ENCODE measurements around the gene WDPCP. TPM values are rescaled to one million over a fixed set of nuclear protein-coding genes. Genes with fewer than 3 reads are reported as not detected.
"Not testable (repeated sequence)": the region's sequence is repeated elsewhere in the genome, so short reads cannot be mapped to it uniquely, and the experiment has no call there.

WDPCP gene, protein sequence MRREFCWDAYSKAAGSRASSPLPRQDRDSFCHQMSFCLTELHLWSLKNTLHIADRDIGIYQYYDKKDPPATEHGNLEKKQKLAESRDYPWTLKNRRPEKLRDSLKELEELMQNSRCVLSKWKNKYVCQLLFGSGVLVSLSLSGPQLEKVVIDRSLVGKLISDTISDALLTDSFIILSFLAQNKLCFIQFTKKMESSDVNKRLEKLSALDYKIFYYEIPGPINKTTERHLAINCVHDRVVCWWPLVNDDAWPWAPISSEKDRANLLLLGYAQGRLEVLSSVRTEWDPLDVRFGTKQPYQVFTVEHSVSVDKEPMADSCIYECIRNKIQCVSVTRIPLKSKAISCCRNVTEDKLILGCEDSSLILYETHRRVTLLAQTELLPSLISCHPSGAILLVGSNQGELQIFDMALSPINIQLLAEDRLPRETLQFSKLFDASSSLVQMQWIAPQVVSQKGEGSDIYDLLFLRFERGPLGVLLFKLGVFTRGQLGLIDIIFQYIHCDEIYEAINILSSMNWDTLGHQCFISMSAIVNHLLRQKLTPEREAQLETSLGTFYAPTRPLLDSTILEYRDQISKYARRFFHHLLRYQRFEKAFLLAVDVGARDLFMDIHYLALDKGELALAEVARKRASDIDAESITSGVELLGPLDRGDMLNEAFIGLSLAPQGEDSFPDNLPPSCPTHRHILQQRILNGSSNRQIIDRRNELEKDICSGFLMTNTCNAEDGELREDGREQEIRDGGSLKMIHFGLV
- total RNA-seq = 10 to 100 TPM; 11.9 to 17.3 (median 15.3) TPM
- polyA plus RNA-seq = 3.8 TPM
- long read RNA-seq, donor 1, transcript WDPCP-201 (18 exons, 3,392 nt) = major isoform, 8 of 25 reads
- long read RNA-seq, donor 1, partial matches to known transcripts = 1 of 25 reads
- long read RNA-seq, donor 1, other reads (novel, unspliced or antisense) = 15 of 25 reads
- long read RNA-seq, donor 2, partial matches to known transcripts = 0 of 3 reads
- long read RNA-seq, donor 2, other reads (novel, unspliced or antisense) = 2 of 3 reads
- long read RNA-seq, donor 3, full-length matches to known transcripts = 20 of 57 reads
- long read RNA-seq, donor 3, partial matches to known transcripts = 14 of 57 reads
- long read RNA-seq, donor 3, other reads (novel, unspliced or antisense) = 23 of 57 reads
- long read RNA-seq, donor 4, partial matches to known transcripts = 2 of 10 reads
- long read RNA-seq, donor 4, other reads (novel, unspliced or antisense) = 5 of 10 reads

DNA sequence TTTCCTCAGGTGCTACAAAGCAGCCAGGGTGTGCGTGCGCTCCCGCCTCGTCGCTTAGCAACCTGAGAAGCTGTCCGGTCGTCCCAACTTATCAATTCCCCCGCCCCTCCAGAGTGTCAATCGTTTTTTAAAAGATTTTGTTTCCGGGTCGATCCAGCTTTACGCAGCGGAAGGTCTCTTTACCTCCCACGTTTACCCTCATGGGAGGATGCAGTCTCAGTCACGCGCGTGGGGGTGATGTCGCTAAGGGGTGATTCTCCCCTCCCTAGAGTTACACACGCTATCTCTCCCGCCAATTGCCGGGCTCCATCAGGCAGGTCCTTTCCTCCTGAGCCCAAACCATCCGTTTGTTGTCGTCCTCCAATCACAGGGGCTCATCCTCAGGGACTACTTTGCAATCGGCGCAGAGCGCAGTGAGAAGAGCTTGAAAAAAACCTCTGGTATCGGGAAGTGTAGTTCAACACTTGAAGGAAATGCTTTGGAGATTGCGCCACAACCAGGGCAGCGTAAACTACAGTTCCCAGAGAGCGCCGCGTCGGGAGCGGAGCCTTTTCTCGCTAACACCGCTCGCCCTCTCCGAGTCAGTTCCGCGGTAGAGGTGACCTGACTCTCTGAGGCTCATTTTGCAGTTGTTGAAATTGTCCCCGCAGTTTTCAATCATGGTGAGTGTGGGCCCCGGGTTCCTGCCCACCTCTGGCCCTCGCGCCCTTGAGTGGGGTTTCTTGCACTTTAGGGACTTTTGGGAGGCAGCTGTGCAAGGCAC lies at the start of gene WDPCP, which contains the start of gene MDH1:
Gene WDPCP (minus strand): TSS at position 93 of the 763 bp plus-strand sequence. CDS start 206 bp downstream, outside the sequence.
Gene MDH1 (plus strand): TSS at position 579 of the 763 bp plus-strand sequence. CDS start 81 bp downstream, at position 660.
- peak within 1 kb of the TSS; percentile 98 for H3K4me3 ChIP-seq (ENCODE audit: low read length)
- DNase-seq (peak; percentile 94 to 97 (median 96)), ATAC-seq (peak; percentile 97)
- peaks cover 2% of the 10 kb centered on the region for H3K4me1 ChIP-seq (ENCODE audit: control insufficient read depth, insufficient read depth, low read length)
- H3K27ac ChIP-seq (ENCODE audit: low read length) = peak within 1 kb of the TSS; percentile 96
- under 1% methylated on average over 44 of the region's 44 CpGs for WGBS
- H3K9me3 ChIP-seq (ENCODE audit: control insufficient read depth, low read length) = no peaks in the 10 kb centered on the region
- intact Hi-C loops (cut with DNase I) = no loop called here
- no peaks in the 10 kb centered on the region for H3K27me3 ChIP-seq (ENCODE audit: control insufficient read depth, insufficient read depth)

DNA sequence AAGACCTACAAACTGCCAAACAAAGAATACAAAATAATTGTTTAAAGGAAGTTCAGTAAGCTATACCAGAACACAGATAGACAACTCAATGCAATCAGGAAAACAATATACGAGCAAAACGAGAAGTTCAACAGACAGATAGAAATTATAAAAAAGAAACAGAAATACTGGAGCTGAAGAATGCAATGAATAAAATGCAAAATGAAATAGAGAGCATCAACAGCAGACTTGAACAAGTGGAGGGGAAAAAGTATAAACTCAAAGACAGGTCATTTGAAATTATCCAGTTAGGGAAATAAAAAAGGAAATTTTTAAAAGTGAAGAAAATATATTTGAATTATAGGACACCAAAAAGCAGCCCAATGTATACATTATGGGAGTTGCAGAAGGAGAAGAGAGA lies 44.1 kb upstream of the WDPCP start:
- no peak for ATAC-seq
- Histone ChIP-seq H3K4me1 (ENCODE audit: control insufficient read depth, insufficient read depth, low read length) (no peaks in the 10 kb centered on the region), H3K9me3 (ENCODE audit: control insufficient read depth, low read length) (no peaks in the 10 kb centered on the region)

DNA sequence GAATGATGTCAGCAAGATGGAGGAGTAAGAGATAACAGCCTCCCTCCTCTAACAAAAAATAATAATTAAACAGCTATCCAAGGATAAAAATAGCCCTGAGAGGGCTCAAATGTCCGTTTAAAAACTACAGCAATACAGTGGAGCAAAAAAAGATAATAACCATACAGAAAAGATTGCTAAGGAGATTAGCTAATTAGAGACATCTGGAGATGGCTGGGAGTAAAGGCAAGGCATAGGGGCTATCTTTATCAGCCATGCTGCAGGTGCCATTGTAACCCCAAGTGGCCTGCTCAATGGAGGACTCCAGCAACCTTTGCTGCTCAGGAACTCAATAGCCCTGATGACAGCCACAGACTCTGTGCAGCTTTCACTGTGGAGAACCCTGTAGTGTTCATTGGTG lies 43.2 kb upstream of the WDPCP start:
- Histone ChIP-seq H3K4me1 (ENCODE audit: control insufficient read depth, insufficient read depth, low read length) (no peaks in the 10 kb centered on the region), H3K27me3 (ENCODE audit: control insufficient read depth, insufficient read depth) (no peaks in the 10 kb centered on the region), H3K4me3 (ENCODE audit: low read length) (no peak overlapping the region), H3K27ac (ENCODE audit: low read length) (no peak overlapping the region), H3K9me3 (ENCODE audit: control insufficient read depth, low read length) (no peaks in the 10 kb centered on the region)
- WGBS = 35% methylated on average over 1 of the region's 1 CpG
- DNase-seq (no peak), ATAC-seq (no peak)
- intact Hi-C loops (cut with DNase I) = no loop called here

More for the DNA sequence above, 44.1 kb upstream of the WDPCP start:
- no peaks in the 10 kb centered on the region for H3K27me3 ChIP-seq (ENCODE audit: control insufficient read depth, insufficient read depth)
- 89% methylated on average over 2 of the region's 2 CpGs for WGBS
- H3K27ac ChIP-seq (ENCODE audit: low read length) = no peak overlapping the region
- no peak for DNase-seq
- intact Hi-C loops (cut with DNase I) = no loop called here
- H3K4me3 ChIP-seq (ENCODE audit: low read length) = no peak overlapping the region

DNA sequence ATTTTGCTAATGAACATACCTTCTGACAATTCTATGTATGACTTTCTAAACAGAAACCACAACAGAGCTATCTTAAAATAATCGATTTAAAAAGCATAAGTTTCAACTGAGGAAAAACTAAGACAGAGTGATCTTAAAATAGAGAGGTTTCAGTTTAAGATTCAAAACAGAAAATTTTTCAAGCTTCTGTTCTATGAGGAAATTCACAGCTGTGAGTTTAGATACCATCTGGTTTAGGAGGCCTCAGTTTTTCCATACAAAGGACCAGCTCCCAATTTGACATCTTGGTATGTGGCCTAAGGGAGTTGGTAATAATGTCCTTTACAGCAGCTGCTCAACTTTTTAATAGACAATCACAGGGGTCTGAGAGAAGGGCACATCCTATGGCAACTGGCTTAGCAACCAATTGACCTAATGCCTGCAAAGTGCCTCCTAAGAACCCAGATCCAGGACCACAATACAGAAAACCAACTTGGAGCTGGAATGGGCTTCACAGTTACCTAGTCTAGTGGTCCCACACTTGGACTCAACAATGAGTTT lies 40.2 kb upstream of the WDPCP start:
- no peak for ATAC-seq
- DNase-seq = no peak
- 93% methylated on average over 1 of the region's 1 CpG for whole genome bisulfite sequencing
- Histone ChIP-seq H3K4me3 (ENCODE audit: low read length) (no peak overlapping the region), H3K4me1 (ENCODE audit: control insufficient read depth, insufficient read depth, low read length) (no peaks in the 10 kb centered on the region), H3K27ac (ENCODE audit: low read length) (no peak overlapping the region), H3K9me3 (ENCODE audit: control insufficient read depth, low read length) (no peaks in the 10 kb centered on the region), H3K27me3 (ENCODE audit: control insufficient read depth, insufficient read depth) (no peaks in the 10 kb centered on the region)
- intact Hi-C loops (cut with DNase I) = no loop called here

DNA sequence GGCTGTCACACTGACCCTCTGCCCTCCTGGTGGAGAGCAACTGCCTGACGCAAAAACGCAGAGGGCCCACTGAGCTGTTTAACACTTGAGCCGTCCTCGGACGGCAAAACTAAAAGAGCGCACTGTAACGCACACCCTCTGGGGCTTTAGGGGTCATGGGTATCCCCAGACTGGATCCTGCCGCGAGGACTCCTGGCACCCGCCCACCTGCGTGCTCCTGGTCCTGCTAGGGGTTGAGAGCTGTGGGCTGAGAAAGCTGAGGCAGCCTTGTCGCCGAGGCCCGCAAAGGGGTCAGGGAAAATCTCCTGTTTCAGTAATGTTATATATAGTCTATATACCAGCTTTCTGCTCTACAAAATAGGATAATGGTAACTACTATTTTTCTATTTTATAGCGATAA lies 39.6 kb upstream of the WDPCP start:
- Histone ChIP-seq H3K9me3 (ENCODE audit: control insufficient read depth, low read length) (no peaks in the 10 kb centered on the region), H3K27ac (ENCODE audit: low read length) (no peak overlapping the region), H3K27me3 (ENCODE audit: control insufficient read depth, insufficient read depth) (no peaks in the 10 kb centered on the region), H3K4me1 (ENCODE audit: control insufficient read depth, insufficient read depth, low read length) (no peaks in the 10 kb centered on the region), H3K4me3 (ENCODE audit: low read length) (no peak overlapping the region)
- WGBS = 95% methylated on average over 15 of the region's 15 CpGs
- intact Hi-C loops (cut with DNase I) = no loop called here
- no peak for ATAC-seq
- DNase-seq = no peak

DNA sequence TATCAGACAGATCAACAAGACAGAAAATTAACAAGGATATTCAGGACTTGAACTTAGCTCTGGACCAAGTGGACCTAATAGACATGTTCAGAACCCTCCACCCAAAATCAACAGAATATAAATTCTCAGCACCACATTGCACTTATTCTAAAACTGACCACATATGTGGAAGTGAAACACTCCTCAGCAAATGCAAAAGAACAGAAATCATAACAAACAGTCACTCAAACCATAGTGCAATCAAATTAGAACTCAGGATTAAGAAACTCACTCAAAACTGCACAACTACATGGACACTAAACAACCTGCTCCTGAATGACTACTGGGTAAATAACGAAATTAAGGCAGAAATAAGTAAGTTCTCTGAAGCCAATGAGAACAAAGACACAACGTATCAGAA lies 35.5 kb upstream of the WDPCP start:
- intact Hi-C loops (cut with DNase I); H3K9me3 ChIP-seq (ENCODE audit: control insufficient read depth, low read length); H3K27me3 ChIP-seq (ENCODE audit: control insufficient read depth, insufficient read depth); H3K4me3 ChIP-seq (ENCODE audit: low read length); H3K27ac ChIP-seq (ENCODE audit: low read length); ATAC-seq; DNase-seq; H3K4me1 ChIP-seq (ENCODE audit: control insufficient read depth, insufficient read depth, low read length): not testable (repeated sequence)
- 79% methylated on average over 2 of the region's 2 CpGs for WGBS

DNA sequence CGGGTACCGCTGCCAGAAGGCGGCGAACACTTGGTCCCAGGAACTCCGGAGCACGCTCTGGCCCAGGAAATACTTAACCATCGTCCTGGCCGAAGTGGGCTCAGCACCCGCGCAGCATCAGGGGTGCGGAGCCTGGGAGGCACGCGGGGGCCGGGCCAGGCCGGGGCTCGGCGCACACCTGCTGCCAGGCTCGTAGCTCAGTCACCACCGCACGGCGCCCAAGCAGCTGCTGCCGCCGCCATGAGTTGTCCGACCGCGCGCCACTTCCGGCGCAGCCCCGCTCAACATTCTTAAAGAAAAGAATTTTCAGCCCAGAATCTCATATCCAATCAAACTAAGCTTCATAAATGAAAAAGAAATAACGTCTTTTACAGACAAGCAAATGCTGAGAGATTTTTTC lies 34.5 kb upstream of the WDPCP start:
- H3K4me3 ChIP-seq (ENCODE audit: low read length) = no peak overlapping the region
- WGBS = 96% methylated on average over 31 of the region's 31 CpGs
- H3K9me3 ChIP-seq (ENCODE audit: control insufficient read depth, low read length) = no peaks in the 10 kb centered on the region
- H3K27me3 ChIP-seq (ENCODE audit: control insufficient read depth, insufficient read depth) = no peaks in the 10 kb centered on the region
- ATAC-seq (no peak), DNase-seq (no peak)
- no peak overlapping the region for H3K27ac ChIP-seq (ENCODE audit: low read length)
- intact Hi-C loops (cut with DNase I) = no loop called here
- H3K4me1 ChIP-seq (ENCODE audit: control insufficient read depth, insufficient read depth, low read length) = no peaks in the 10 kb centered on the region

DNA sequence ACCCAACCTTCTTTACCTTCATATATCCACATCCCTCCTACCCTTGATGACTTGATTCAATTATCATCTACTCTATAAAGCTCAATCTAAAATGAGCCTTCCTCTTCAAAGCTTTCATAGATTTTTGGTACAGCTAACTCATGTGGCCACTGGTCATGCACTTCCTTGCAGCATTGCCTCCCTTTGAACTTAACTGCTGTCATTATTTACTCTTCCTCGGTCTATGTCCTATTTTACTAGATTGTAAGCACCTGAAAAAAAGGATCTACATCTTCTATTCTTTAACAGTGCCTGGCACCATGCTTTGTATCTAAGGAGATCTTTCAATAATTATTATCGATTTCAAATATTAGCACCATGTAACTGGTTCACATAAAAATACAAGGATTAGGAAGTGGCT lies 31.1 kb upstream of the WDPCP start:
- Histone ChIP-seq H3K4me1 (ENCODE audit: control insufficient read depth, insufficient read depth, low read length) (no peaks in the 10 kb centered on the region), H3K27me3 (ENCODE audit: control insufficient read depth, insufficient read depth) (no peaks in the 10 kb centered on the region), H3K9me3 (ENCODE audit: control insufficient read depth, low read length) (no peaks in the 10 kb centered on the region), H3K27ac (ENCODE audit: low read length) (no peak overlapping the region), H3K4me3 (ENCODE audit: low read length) (no peak overlapping the region)
- DNase-seq (no peak), ATAC-seq (no peak)
- 95% methylated on average over 2 of the region's 2 CpGs for WGBS
- intact Hi-C loops (cut with DNase I) = no loop called here

DNA sequence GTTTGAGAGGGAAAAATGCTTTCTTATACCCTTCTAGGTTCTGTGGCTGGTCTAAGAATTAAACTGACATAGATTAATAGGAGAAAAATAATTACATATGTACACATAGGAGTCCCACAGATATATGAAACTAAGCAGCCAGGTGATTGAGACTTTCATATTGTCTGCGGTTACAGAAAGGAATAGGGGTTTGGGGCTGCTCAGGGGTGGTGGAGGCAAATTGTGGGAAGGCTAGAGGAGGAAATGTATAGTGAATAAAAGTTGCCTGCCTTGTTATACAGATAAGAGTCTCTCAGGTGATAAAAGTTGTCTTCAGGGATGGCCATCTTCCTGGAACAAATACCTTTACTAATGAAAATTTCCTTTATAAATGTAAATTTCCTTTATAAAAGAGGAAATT lies 29.1 kb upstream of the WDPCP start:
- H3K27ac ChIP-seq (ENCODE audit: low read length) = no peak overlapping the region
- no peaks in the 10 kb centered on the region for H3K27me3 ChIP-seq (ENCODE audit: control insufficient read depth, insufficient read depth)
- intact Hi-C loops (cut with DNase I) = no loop called here
- 66% methylated on average over 1 of the region's 1 CpG for WGBS
- ATAC-seq (no peak), DNase-seq (no peak)
- no peaks in the 10 kb centered on the region for H3K9me3 ChIP-seq (ENCODE audit: control insufficient read depth, low read length)
- H3K4me3 ChIP-seq (ENCODE audit: low read length) = no peak overlapping the region
- H3K4me1 ChIP-seq (ENCODE audit: control insufficient read depth, insufficient read depth, low read length) = no peaks in the 10 kb centered on the region
